ENCODE results near the gene TLE2.

DNA sequence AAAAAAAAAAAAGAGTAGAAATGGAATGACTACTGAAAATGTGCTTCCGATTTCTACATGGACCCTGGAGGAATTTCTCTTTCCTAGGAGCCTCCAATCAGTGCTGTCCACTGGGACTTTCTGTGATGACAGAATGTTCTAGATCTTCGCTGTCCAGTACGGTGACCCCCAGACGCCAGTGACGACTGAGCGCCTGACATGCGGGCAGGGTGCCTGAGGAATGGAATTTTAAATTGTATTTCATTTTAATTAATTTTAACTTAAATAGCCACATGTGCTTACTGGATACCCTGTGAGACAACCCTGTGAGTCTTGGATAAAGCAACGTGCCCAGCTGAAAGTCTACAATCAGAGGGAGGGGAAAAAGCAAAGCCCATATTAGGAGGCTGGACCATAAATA, 55.9 kb downstream of the TLE2 start:
- no peak for TF ChIP-seq EZH2phosphoT487 (IDR thresholded peaks at IDR 0.05; ENCODE audit: borderline replicate concordance, low read depth, low read length)
- TF ChIP-seq, protein P1, sequence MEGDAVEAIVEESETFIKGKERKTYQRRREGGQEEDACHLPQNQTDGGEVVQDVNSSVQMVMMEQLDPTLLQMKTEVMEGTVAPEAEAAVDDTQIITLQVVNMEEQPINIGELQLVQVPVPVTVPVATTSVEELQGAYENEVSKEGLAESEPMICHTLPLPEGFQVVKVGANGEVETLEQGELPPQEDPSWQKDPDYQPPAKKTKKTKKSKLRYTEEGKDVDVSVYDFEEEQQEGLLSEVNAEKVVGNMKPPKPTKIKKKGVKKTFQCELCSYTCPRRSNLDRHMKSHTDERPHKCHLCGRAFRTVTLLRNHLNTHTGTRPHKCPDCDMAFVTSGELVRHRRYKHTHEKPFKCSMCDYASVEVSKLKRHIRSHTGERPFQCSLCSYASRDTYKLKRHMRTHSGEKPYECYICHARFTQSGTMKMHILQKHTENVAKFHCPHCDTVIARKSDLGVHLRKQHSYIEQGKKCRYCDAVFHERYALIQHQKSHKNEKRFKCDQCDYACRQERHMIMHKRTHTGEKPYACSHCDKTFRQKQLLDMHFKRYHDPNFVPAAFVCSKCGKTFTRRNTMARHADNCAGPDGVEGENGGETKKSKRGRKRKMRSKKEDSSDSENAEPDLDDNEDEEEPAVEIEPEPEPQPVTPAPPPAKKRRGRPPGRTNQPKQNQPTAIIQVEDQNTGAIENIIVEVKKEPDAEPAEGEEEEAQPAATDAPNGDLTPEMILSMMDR (conservative IDR thresholded peaks at IDR 0.05; ENCODE audit: low read length) = no peak
